Endothelial cell of umbilical vein (primary cell): ENCODE data around the gene RTN4R. TPM values are rescaled to one million over a fixed set of nuclear protein-coding genes. Genes with fewer than 3 reads are reported as not detected.
"Not testable (repeated sequence)": the region's sequence is repeated elsewhere in the genome, so short reads cannot be mapped to it uniquely, and the experiment has no call there.

ENCODE experiments used
- BruUV-seq: library from RNA; stranded (reverse); fragments of 400-500 nt; replicated peaks from 2 replicates; lab custom pipeline; 2021; lab: Mats Ljungman, UMichigan
- CTCF ChIA-PET: fragments of 300-600, 350-600 bp; sonication (Branson Sonifier 250); formaldehyde crosslinking; loops from one replicate; lab custom pipeline; 2021; ENCODE audit warnings: antibody characterized with exemption, inconsistent platforms; lab: Charles Lee
- POLR2A ChIA-PET: fragments of 300-600, 350-600 bp; sonication (Branson Sonifier 250); formaldehyde crosslinking; loops from one replicate; lab custom pipeline; 2021; ENCODE audit warnings: antibody characterized with exemption, inconsistent platforms; lab: Charles Lee
- DNase-seq: peaks from one replicate; pipeline ENCODE4 v3.0.0-alpha.2; 2011; ENCODE audit warnings: low read depth, low spot score
- FAIRE-seq: peaks from 2 replicates; lab custom pipeline; 2011; peaks lifted over from hg19 to GRCh38; lab: Jason Lieb, UNC
- H2AFZ ChIP-seq: 2 replicates; pipeline ENCODE4 v1.6.0; 2012; ENCODE audit warnings: low read depth, low read length, control low read depth, inconsistent platforms
- H3K27ac ChIP-seq: 2 replicates; pipeline ENCODE4 v1.5.1; 2011; ENCODE audit warnings: low read depth, mild to moderate bottlenecking, control low read depth, low read length, moderate library complexity; ENCODE audit not compliant: insufficient read depth
- H3K27me3 ChIP-seq, 2 experiments: 2 replicates each; pipeline versions ENCODE4 v1.6.0 to v1.6.1; 2011; ENCODE audit warnings: low read length in 2 of 2, mixed read lengths in 1 of 2; ENCODE audit not compliant: control insufficient read depth in 2 of 2, insufficient read depth in 2 of 2
- H3K36me3 ChIP-seq, 2 experiments: 2 replicates in 1 of 2; 3 replicates in 1 of 2; pipeline ENCODE4 v1.5.1; 2011; ENCODE audit warnings: low read length in 2 of 2, mild to moderate bottlenecking in 1 of 2, moderate library complexity in 1 of 2; ENCODE audit not compliant: control insufficient read depth in 2 of 2, insufficient read depth in 2 of 2; ENCODE audit errors: extremely low read depth in 1 of 2
- H3K4me1 ChIP-seq: 3 replicates; pipeline ENCODE4 v1.5.1; 2011; ENCODE audit warnings: mild to moderate bottlenecking, low read length; ENCODE audit not compliant: control insufficient read depth, insufficient read depth; ENCODE audit errors: extremely low read depth
- H3K4me2 ChIP-seq: 2 replicates; pipeline ENCODE4 v1.6.1; 2011; ENCODE audit warnings: low read length, control low read depth, mixed read lengths; ENCODE audit not compliant: insufficient read depth
- H3K4me3 ChIP-seq, 3 experiments: fragments of 200-600 bp in 1 of 3; sonication (generic), shearing (Covaris generic) in 1 of 3; replicated peaks in 1 of 3; 2 replicates each; pipeline ENCODE4 v1.5.1; 2011 to 2016; ENCODE audit warnings: control low read depth in 3 of 3, low read length in 3 of 3, mild to moderate bottlenecking in 2 of 3, inconsistent platforms in 1 of 3, low read depth in 1 of 3, moderate library complexity in 1 of 3; ENCODE audit not compliant: insufficient read depth in 1 of 3
- H3K79me2 ChIP-seq: 2 replicates; pipeline ENCODE4 v1.6.0; 2012; ENCODE audit warnings: low read length, inconsistent platforms; ENCODE audit not compliant: control insufficient read depth, insufficient read depth
- H3K9ac ChIP-seq: replicated peaks from 2 replicates; pipeline ENCODE3; 2011; ENCODE audit warnings: low read length, control low read depth; ENCODE audit not compliant: insufficient read depth; ENCODE audit errors: extremely low read depth
- H3K9me1 ChIP-seq: replicated peaks from 3 replicates; pipeline ENCODE4 v1.6.0; 2011; ENCODE audit warnings: mild to moderate bottlenecking, low read length; ENCODE audit not compliant: control insufficient read depth, insufficient read depth; ENCODE audit errors: extremely low read depth
- H3K9me3 ChIP-seq: replicated peaks from 2 replicates; pipeline ENCODE4 v1.5.1; 2012; ENCODE audit warnings: low read length, inconsistent platforms; ENCODE audit not compliant: control insufficient read depth, insufficient read depth
- H4K20me1 ChIP-seq: replicated peaks from 2 replicates; pipeline ENCODE3; 2011; ENCODE audit warnings: mild to moderate bottlenecking, low read length; ENCODE audit not compliant: control insufficient read depth, insufficient read depth; ENCODE audit errors: extremely low read depth
- CTCF ChIP-seq, 2 donors: IDR thresholded peaks; 1 replicate in 1 of 2; 2 replicates in 1 of 2; pipeline ENCODE4 v1.5.1; 2011; ENCODE audit warnings: low read length in 2 of 2, mild to moderate bottlenecking in 2 of 2, moderate library complexity in 2 of 2, control low read depth in 1 of 2, inconsistent platforms in 1 of 2, low read depth in 1 of 2; ENCODE audit not compliant: insufficient read depth in 1 of 2; ENCODE audit errors: extremely low read depth in 1 of 2
- EZH2 ChIP-seq: IDR thresholded peaks from 2 replicates; pipeline ENCODE4 v1.6.1; 2012; ENCODE audit warnings: borderline replicate concordance, low read depth, mild to moderate bottlenecking, moderate library complexity, low read length, inconsistent platforms; ENCODE audit not compliant: severe bottlenecking
- MAX ChIP-seq: IDR thresholded peaks from 2 replicates; pipeline ENCODE4 v1.6.1; 2011; ENCODE audit not compliant: insufficient read depth, insufficient read length
- MYC ChIP-seq: IDR thresholded peaks from one replicate; pipeline ENCODE4 v1.6.1; 2011; ENCODE audit warnings: mild to moderate bottlenecking, low read depth, low read length
- POLR2A ChIP-seq: IDR thresholded peaks from 2 replicates; pipeline ENCODE4 v1.6.1; 2012; ENCODE audit warnings: low read depth, mild to moderate bottlenecking, control low read depth, low read length
- dilution Hi-C: fragments of 300-500 bp; cut with MboI; formaldehyde crosslinking; loops from one replicate; pipeline ENCODE4 v1.15.0; 2019; ENCODE audit warnings: low sequenced_read_pairs; ENCODE audit not compliant: extremely low pct_ligation_motif_present
- intact Hi-C: fragments of 100-400 bp; cut with micrococcal nuclease; formaldehyde crosslinking; loops from one replicate; pipeline ENCODE4 v1.10.0; 2022
- polyA plus RNA-seq, 4 experiments: library from polyadenylated mRNA; depleted of rRNA in 3 of 4; stranded (reverse) in 3 of 4; unstranded in 1 of 4; fragments of >200 nt; gene quantifications; 2 replicates each; pipeline versions ENCODE4 v1.2.1 to v1.2.3, GENCODE V29; 2011 to 2012; ENCODE audit warnings: missing spikeins in 1 of 4
- total RNA-seq: library from RNA; stranded (reverse); gene quantifications from 2 replicates; pipeline ENCODE4 v1.2.3, GENCODE V29; 2021

The RTN4R gene
- total and polyA plus RNA-seq, 2 donors (not counting 3 experiments of a cell fraction or from before 2014, with no cell fraction given): 1.2 to 2.2 TPM

- H3K79me2 ChIP-seq: no peaks in the 10 kb centered on the region
- intact Hi-C loops: no loop called here
- no peak overlapping the region for H3K4me2 ChIP-seq
- H3K4me3 ChIP-seq: no peak overlapping the region
- ChIA-PET CTCF (no interaction called here), POLR2A (no interaction called here)
- H3K9me3 ChIP-seq: no peaks in the 10 kb centered on the region
- FAIRE-seq: no peak
- no TSS peak for BruUV-seq
- H3K36me3 ChIP-seq: no peaks in the 10 kb centered on the region
- no peak overlapping the region for H3K9ac ChIP-seq
- no peak overlapping the region for H2AFZ ChIP-seq
- no peaks in the 10 kb centered on the region for H4K20me1 ChIP-seq
- no peaks in the 10 kb centered on the region for H3K4me1 ChIP-seq
- dilution Hi-C loops: no loop called here
- H3K27me3 ChIP-seq: no peaks in the 10 kb centered on the region
- TF ChIP-seq CTCF (IDR thresholded peaks at IDR 0.05; ENCODE audit: extremely low read depth in 1 of 2, insufficient read depth in 1 of 2, low read depth in 1 of 2, low read length in 2 of 2) (no peak), MAX (no peak), MYC (no peak), POLR2A (no peak), EZH2 (no peak)
- H3K9me1 ChIP-seq: no peaks in the 10 kb centered on the region
- DNase-seq: no peak
- no peak overlapping the region for H3K27ac ChIP-seq
These were observed 11.6 kb upstream of the RTN4R start for GRCh38 chr22:20279662-20280134.

GRCh38 chr22:20278726-20279490, 10.8 kb upstream of the RTN4R start:
- CTCF ChIA-PET, H3K4me2 ChIP-seq, H3K36me3 ChIP-seq, dilution Hi-C loops, H3K79me2 ChIP-seq, DNase-seq, H2AFZ ChIP-seq, H3K9ac ChIP-seq, H4K20me1 ChIP-seq, FAIRE-seq, H3K4me1 ChIP-seq, H3K9me3 ChIP-seq, BruUV-seq, H3K4me3 ChIP-seq, H3K9me1 ChIP-seq, H3K27ac ChIP-seq, POLR2A ChIA-PET, H3K27me3 ChIP-seq, intact Hi-C loops: not testable (repeated sequence)

- H3K4me3 ChIP-seq, FAIRE-seq, H3K27ac ChIP-seq, intact Hi-C loops, H3K9ac ChIP-seq, H3K9me3 ChIP-seq, BruUV-seq, H3K36me3 ChIP-seq, H3K79me2 ChIP-seq, H2AFZ ChIP-seq, H4K20me1 ChIP-seq, H3K4me1 ChIP-seq, POLR2A ChIA-PET, DNase-seq, H3K9me1 ChIP-seq, dilution Hi-C loops, H3K27me3 ChIP-seq, H3K4me2 ChIP-seq: not testable (repeated sequence)
- CTCF ChIA-PET: interaction anchor here (1.0 kb wide), 1 partner anchor 121 kb away, joined by 3 read pairs; no protein-coding TSS in a partner anchor
These were observed 10.0 kb upstream of the RTN4R start for GRCh38 chr22:20277936-20278635.
